ELR (cell line): ENCODE data around the gene FLT3.
A peak's percentile ranks its signal among the peaks of the same experiment; 100 is the strongest.

Experiments
- DNase-seq: peaks from one replicate; pipeline ENCODE4 v3.0.0-alpha.2; 2015; ENCODE audit warnings: low read depth

The FLT3 gene

GRCh38 chr13:27960362-27961226 lies 139.8 kb downstream of the FLT3 start:
- DNase-seq, result no peak

GRCh38 chr13:27959976-27960361 lies 140.4 kb downstream of the FLT3 start:
- DNase-seq, result no peak

GRCh38 chr13:27956576-27957300 lies 143.6 kb downstream of the FLT3 start:
- DNase-seq, result no peak

- DNase-seq, result no peak
Measured at GRCh38 chr13:27955014-27955591, 145.3 kb downstream of the FLT3 start.

GRCh38 chr13:27954406-27954851 lies 145.9 kb downstream of the FLT3 start:
- peak; percentile 43 for DNase-seq

GRCh38 chr13:27953676-27954405 lies 146.5 kb downstream of the FLT3 start:
- peak; percentile 72 for DNase-seq
